ENCODE results near the gene IFI30.

The IFI30 gene

GRCh38 chr19:18196511-18196845, 22.9 kb downstream of the IFI30 start:
- no peak for TF ChIP-seq GATA3 (IDR thresholded peaks at IDR 0.05; ENCODE audit: low read depth, low read length)
- no peak for TF ChIP-seq GATA2 (IDR thresholded peaks at IDR 0.05; ENCODE audit: low read depth, low read length)

GRCh38 chr19:18197306-18197705, 23.7 kb downstream of the IFI30 start:
- TF ChIP-seq GATA2 (IDR thresholded peaks at IDR 0.05; ENCODE audit: low read depth, low read length) (no peak), GATA3 (IDR thresholded peaks at IDR 0.05; ENCODE audit: low read depth, low read length) (no peak)

- TF ChIP-seq GATA2 (IDR thresholded peaks at IDR 0.05; ENCODE audit: low read depth, low read length) (no peak), GATA3 (IDR thresholded peaks at IDR 0.05; ENCODE audit: low read depth, low read length) (no peak)
Measured at GRCh38 chr19:18197941-18198340, 24.3 kb downstream of the IFI30 start.

GRCh38 chr19:18198374-18198773, 24.8 kb downstream of the IFI30 start:
- TF ChIP-seq GATA2 (IDR thresholded peaks at IDR 0.05; ENCODE audit: low read depth, low read length), result no peak
- no peak for TF ChIP-seq GATA3 (IDR thresholded peaks at IDR 0.05; ENCODE audit: low read depth, low read length)

- TF ChIP-seq GATA3 (IDR thresholded peaks at IDR 0.05; ENCODE audit: low read depth, low read length) (no peak), GATA2 (IDR thresholded peaks at IDR 0.05; ENCODE audit: low read depth, low read length) (no peak)
Measured at GRCh38 chr19:18202397-18202777, 28.8 kb downstream of the IFI30 start.

- TF ChIP-seq GATA3 (IDR thresholded peaks at IDR 0.05; ENCODE audit: low read depth, low read length) (no peak), GATA2 (IDR thresholded peaks at IDR 0.05; ENCODE audit: low read depth, low read length) (no peak)
Measured at GRCh38 chr19:18202778-18203407, 29.3 kb downstream of the IFI30 start.

GRCh38 chr19:18203408-18203862, 29.8 kb downstream of the IFI30 start:
- TF ChIP-seq GATA3 (IDR thresholded peaks at IDR 0.05; ENCODE audit: low read depth, low read length) (no peak), GATA2 (IDR thresholded peaks at IDR 0.05; ENCODE audit: low read depth, low read length) (no peak)

GRCh38 chr19:18203863-18204393, 30.3 kb downstream of the IFI30 start, which contains the start of gene RAB3A:
RAB3A (minus strand) TSS chr19:18204042; CDS start chr19:18202740, 1,302 bp downstream.
- TF ChIP-seq GATA2 (IDR thresholded peaks at IDR 0.05; ENCODE audit: low read depth, low read length), result no peak
- TF ChIP-seq GATA3 (IDR thresholded peaks at IDR 0.05; ENCODE audit: low read depth, low read length), result no peak

GRCh38 chr19:18204394-18205199, 31.0 kb downstream of the IFI30 start:
- TF ChIP-seq GATA3 (IDR thresholded peaks at IDR 0.05; ENCODE audit: low read depth, low read length), result no peak
- TF ChIP-seq GATA2 (IDR thresholded peaks at IDR 0.05; ENCODE audit: low read depth, low read length), result no peak

- TF ChIP-seq GATA2 (IDR thresholded peaks at IDR 0.05; ENCODE audit: low read depth, low read length), result no peak
- TF ChIP-seq GATA3 (IDR thresholded peaks at IDR 0.05; ENCODE audit: low read depth, low read length), result no peak
Measured at GRCh38 chr19:18205200-18205892, 31.7 kb downstream of the IFI30 start.

- TF ChIP-seq GATA3 (IDR thresholded peaks at IDR 0.05; ENCODE audit: low read depth, low read length) (no peak), GATA2 (IDR thresholded peaks at IDR 0.05; ENCODE audit: low read depth, low read length) (no peak)
Measured at GRCh38 chr19:18206018-18206417, 32.4 kb downstream of the IFI30 start.

- no peak for TF ChIP-seq GATA2 (IDR thresholded peaks at IDR 0.05; ENCODE audit: low read depth, low read length)
- TF ChIP-seq GATA3 (IDR thresholded peaks at IDR 0.05; ENCODE audit: low read depth, low read length), result no peak
Measured at GRCh38 chr19:18208098-18208951, 34.7 kb downstream of the IFI30 start.

GRCh38 chr19:18211683-18212082, 38.1 kb downstream of the IFI30 start:
- no peak for TF ChIP-seq GATA3 (IDR thresholded peaks at IDR 0.05; ENCODE audit: low read depth, low read length)
- TF ChIP-seq GATA2 (IDR thresholded peaks at IDR 0.05; ENCODE audit: low read depth, low read length), result no peak

All from SH-SY5Y (cell line).